K562 (cell line): ENCODE measurements around the gene TRIM38. TPM values are rescaled to one million over a fixed set of nuclear protein-coding genes. Genes with fewer than 3 reads are reported as not detected.
A peak's percentile ranks its signal among the peaks of the same experiment; 100 is the strongest.

ENCODE experiments used
- CLOCK ChIP-seq: fragments of 250-450 bp; sonication (Bioruptor Pico); IDR thresholded peaks from 2 replicates; pipeline ENCODE4 v1.4.0; 2020; ENCODE audit warnings: mild to moderate bottlenecking, moderate library complexity, borderline replicate concordance
- CREB5 ChIP-seq: fragments of 250-450 bp; sonication (Bioruptor Pico); IDR thresholded peaks from 2 replicates; pipeline ENCODE4 v1.5.0; 2020; ENCODE audit warnings: mild to moderate bottlenecking
- CREBBP ChIP-seq: IDR thresholded peaks from one replicate; pipeline ENCODE4 v1.6.1; 2012; ENCODE audit warnings: low read depth, mild to moderate bottlenecking, control low read depth, inconsistent platforms, low read length
- CREM ChIP-seq: IDR thresholded peaks from 2 replicates; pipeline ENCODE4 v1.6.1; 2014; ENCODE audit warnings: antibody characterized with exemption, low read depth
- DEAF1 ChIP-seq: fragments of 450-650 bp; formaldehyde crosslinking; IDR thresholded peaks from 2 replicates; pipeline ENCODE4 v1.4.0; 2020; ENCODE audit warnings: mild to moderate bottlenecking, moderate library complexity
- ILK ChIP-seq: fragments of 450-650 bp; IDR thresholded peaks from 2 replicates; pipeline ENCODE4 v1.6.1; 2016; ENCODE audit warnings: missing genetic modification characterization, low read depth, mild to moderate bottlenecking, missing compliant biosample characterization, moderate library complexity, borderline replicate concordance
- MLX ChIP-seq, 2 experiments: fragments of 450-650 bp in 1 of 2; sonication (generic) in 1 of 2; formaldehyde crosslinking; conservative IDR thresholded peaks; 2 replicates each; pipeline versions ENCODE4 v1.4.0 to v1.8.1; 2020 to 2022; ENCODE audit warnings: mild to moderate bottlenecking in 1 of 2, missing genetic modification reagents in 1 of 2
- MYBL2 ChIP-seq, 2 experiments: fragments of 450-650 bp in 1 of 2; sonication (generic) in 1 of 2; formaldehyde crosslinking in 1 of 2; IDR thresholded peaks; 2 replicates each; pipeline versions ENCODE4 v1.6.1 to v1.8.1; 2017 to 2022; ENCODE audit warnings: borderline replicate concordance in 1 of 2, inconsistent platforms in 1 of 2, low read depth in 1 of 2, mild to moderate bottlenecking in 1 of 2, missing genetic modification reagents in 1 of 2, moderate library complexity in 1 of 2
- NRF1 ChIP-seq, 2 experiments: fragments of 450-650 bp; IDR thresholded peaks in 1 of 2; conservative IDR thresholded peaks in 1 of 2; 2 replicates each; pipeline ENCODE4 v1.6.1; 2014; ENCODE audit warnings: mild to moderate bottlenecking in 2 of 2
- POLR2AphosphoS2 ChIP-seq: IDR thresholded peaks from 2 replicates; pipeline ENCODE4 v1.6.1; 2012; ENCODE audit warnings: low read length, improper control_type of control experiment
- POLR2G ChIP-seq: fragments of 200-400 bp; formaldehyde crosslinking; IDR thresholded peaks from 2 replicates; pipeline ENCODE4 v1.6.1; 2017; ENCODE audit warnings: low read depth, mild to moderate bottlenecking, antibody characterized with exemption, low read length, moderate library complexity
- RCOR1 ChIP-seq, 2 experiments: IDR thresholded peaks; 2 replicates each; pipeline ENCODE4 v1.6.1; 2012; ENCODE audit warnings: low read depth in 2 of 2, low read length in 2 of 2, borderline replicate concordance in 1 of 2, improper control_type of control experiment in 1 of 2
- SAP30 ChIP-seq: fragments of 200-600 bp; sonication (generic); IDR thresholded peaks from 2 replicates; pipeline ENCODE4 v1.6.1; 2012; ENCODE audit warnings: borderline replicate concordance, low read depth, mild to moderate bottlenecking, moderate library complexity, low read length, control low read depth, inconsistent platforms; ENCODE audit not compliant: insufficient read depth, poor library complexity, severe bottlenecking
- SPI1 ChIP-seq: IDR thresholded peaks from 2 replicates; pipeline ENCODE4 v1.6.1; 2011; ENCODE audit warnings: low read depth, low read length, control low read depth, borderline replicate concordance
- ZBTB7A ChIP-seq: IDR thresholded peaks from 2 replicates; pipeline ENCODE4 v1.6.1; 2011; ENCODE audit warnings: low read depth, mild to moderate bottlenecking, low read length, moderate library complexity, borderline replicate concordance; ENCODE audit not compliant: control insufficient read depth
- ZNF175 ChIP-seq: fragments of 200-800 bp; sonication (Bioruptor generic); IDR thresholded peaks from 2 replicates; pipeline ENCODE4 v1.6.1; 2016; ENCODE audit warnings: low read depth, mild to moderate bottlenecking, missing genetic modification characterization, missing compliant biosample characterization
- ZNF217 ChIP-seq: sonication (generic); formaldehyde crosslinking; IDR thresholded peaks from 2 replicates; pipeline ENCODE4 v1.8.0; 2022; ENCODE audit warnings: mild to moderate bottlenecking, missing genetic modification reagents
- ZNF408 ChIP-seq: fragments of 250-450 bp; sonication (Bioruptor Pico); IDR thresholded peaks from 2 replicates; pipeline ENCODE4 v1.4.0; 2020; ENCODE audit warnings: low read depth, mild to moderate bottlenecking, moderate library complexity
- polyA plus RNA-seq, 8 experiments: library from polyadenylated mRNA; depleted of rRNA in 4 of 8; stranded (reverse) in 5 of 8; unstranded in 3 of 8; fragments of >200 nt; fragmentation: Nextera tagmentation in 2 of 8; fragmentation: Illumina TruSeq in 1 of 8; extraction: Ambion mirVana in 2 of 8; extraction: Trizol in 1 of 8; gene quantifications; 2 replicates each; pipeline versions ENCODE4 v1.2.1 to v1.2.3, GENCODE V29; 2011 to 2014; ENCODE audit warnings: inconsistent platforms in 1 of 8, missing spikeins in 1 of 8
- total RNA-seq, 7 experiments: library from RNA; depleted of rRNA in 6 of 7; stranded (reverse); fragments of >200 nt in 6 of 7; fragmentation: Illumina TruSeq in 2 of 7; extraction: Trizol in 2 of 7; gene quantifications; 2 replicates each; pipeline versions ENCODE4 v1.2.1 to v1.2.3, GENCODE V29; 2011 to 2021; ENCODE audit warnings: low replicate concordance in 1 of 7

The TRIM38 gene
- total and polyA plus RNA-seq, 9 of the 15 experiments (the other 6 are each of a cell fraction or from before 2014, with no cell fraction given), result 1.7 to 6.7 (median 6.3) TPM

GRCh38 chr6:26020329-26021000 lies 57.9 kb downstream of the TRIM38 start (continued):
- TF ChIP-seq MYBL2 (IDR thresholded peaks at IDR 0.05; ENCODE audit: low read depth) (no peak; the same call in 1 of the 2 replicates), MYBL2 (CRISPR knock-in tag; IDR thresholded peaks at IDR 0.05; ENCODE audit: borderline replicate concordance) (no peak), ZNF217 (no peak), MLX (CRISPR knock-in tag; conservative IDR thresholded peaks at IDR 0.05) (no peak), RCOR1 (IDR thresholded peaks at IDR 0.05; ENCODE audit: borderline replicate concordance in 1 of 2, low read depth in 2 of 2, low read length in 2 of 2) (no peak), ZBTB7A (no peak), CREBBP (no peak), CLOCK (no peak), CREB5 (CRISPR knock-in tag) (no peak), DEAF1 (CRISPR knock-in tag) (0 out of 2 replicates have a peak, but pooled peaks have one; percentile 13), SAP30 (no peak), ZNF408 (CRISPR knock-in tag) (no peak), CREM (peak; percentile 61), ZNF175 (CRISPR knock-in tag) (no peak), NRF1 (conservative IDR thresholded peaks at IDR 0.05 in 1 of 2, IDR thresholded peaks at IDR 0.05 in 1 of 2) (peak; percentile 70 to 75), SPI1 (no peak), POLR2AphosphoS2 (0 out of 2 replicates have a peak, but pooled peaks have one; percentile 54), POLR2G (peak; percentile 98), ILK (tag) (no peak)
